HepG2 (cell line): ENCODE data around the gene UAP1. TPM values are rescaled to one million over a fixed set of nuclear protein-coding genes. Genes with fewer than 3 reads are reported as not detected.
A peak's percentile ranks its signal among the peaks of the same experiment; 100 is the strongest.

Experiments used
- ATAC-seq: fragments of 200-7000 bp; cut with Tn5 transposase; 3 replicates; pipeline ENCODE4 v1.9.1; 2020; ENCODE audit warnings: mild to moderate bottlenecking, moderate library complexity
- BruUV-seq: library from RNA; stranded (reverse); fragments of 400-500 nt; replicated peaks from 2 replicates; lab custom pipeline; 2021; lab: Mats Ljungman, UMichigan
- CTCF ChIA-PET: fragments of 300-600 bp; formaldehyde crosslinking; extraction: SDS; loops from one replicate; lab custom pipeline; 2021; ENCODE audit warnings: low total read pairs, inconsistent platforms, low intra/inter-chr PET ratio; lab: Yijun Ruan, JAX
- POLR2A ChIA-PET: fragments of 350-600 bp; sonication (Branson Sonifier 250); formaldehyde crosslinking; loops from one replicate; lab custom pipeline; 2020; ENCODE audit warnings: antibody characterized with exemption, inconsistent platforms; lab: Yijun Ruan, JAX
- DNase-seq: peaks from one replicate; pipeline ENCODE4 v3.0.0-alpha.2; 2015; ENCODE audit warnings: low spot score
- FAIRE-seq: peaks from 3 replicates; lab custom pipeline; 2011; peaks lifted over from hg19 to GRCh38; lab: Jason Lieb, UNC
- H2AFZ ChIP-seq: one replicate; pipeline ENCODE4 v1.6.1; 2011; ENCODE audit warnings: low read length, inconsistent platforms
- H3K27ac ChIP-seq: fragments of 300-600 bp; 3 replicates; pipeline ENCODE4 v1.8.0; 2011; ENCODE audit warnings: mixed run types, mild to moderate bottlenecking, mixed read lengths, low read length, inconsistent platforms; ENCODE audit not compliant: insufficient read depth; ENCODE audit errors: extremely low read length
- H3K27me3 ChIP-seq, 2 experiments: fragments of 200-600 bp in 1 of 2; 2 replicates in 1 of 2; 3 replicates in 1 of 2; pipeline versions ENCODE4 v1.6.0 to v1.8.0; 2011; ENCODE audit warnings: low read length in 2 of 2, mild to moderate bottlenecking in 2 of 2, moderate library complexity in 2 of 2, inconsistent platforms in 1 of 2; ENCODE audit not compliant: insufficient read depth in 2 of 2, control insufficient read depth in 1 of 2
- H3K36me3 ChIP-seq, 2 experiments: fragments of 200-600 bp in 1 of 2; replicated peaks in 1 of 2; 2 replicates in 1 of 2; 3 replicates in 1 of 2; pipeline versions ENCODE4 v1.5.1 to v1.8.0; 2011; ENCODE audit warnings: low read length in 2 of 2, inconsistent platforms in 1 of 2; ENCODE audit not compliant: insufficient read depth in 2 of 2, control insufficient read depth in 1 of 2
- H3K4me1 ChIP-seq: 2 replicates; pipeline ENCODE4 v1.5.1; 2012; ENCODE audit warnings: low read length, inconsistent platforms; ENCODE audit not compliant: insufficient read depth
- H3K4me2 ChIP-seq: 2 replicates; pipeline ENCODE4 v1.6.0; 2011; ENCODE audit warnings: low read depth, low read length, inconsistent platforms
- H3K4me3 ChIP-seq, 3 experiments: fragments of 200-600 bp in 1 of 3; sonication (generic), shearing (Covaris generic) in 1 of 3; replicated peaks in 1 of 3; 2 replicates each; pipeline ENCODE4 v1.5.1; 2011 to 2016; ENCODE audit warnings: low read length in 3 of 3, inconsistent platforms in 2 of 3, low read depth in 2 of 3, mild to moderate bottlenecking in 2 of 3, control low read depth in 1 of 3, mixed read lengths in 1 of 3; ENCODE audit not compliant: insufficient read depth in 1 of 3
- H3K79me2 ChIP-seq: one replicate; pipeline ENCODE4 v1.6.1; 2011; ENCODE audit warnings: low read length, inconsistent platforms; ENCODE audit not compliant: insufficient read depth
- H3K9ac ChIP-seq: 2 replicates; pipeline ENCODE4 v1.6.0; 2011; ENCODE audit warnings: mild to moderate bottlenecking, low read depth, low read length, inconsistent platforms; ENCODE audit not compliant: insufficient read depth
- H3K9me3 ChIP-seq: 2 replicates; pipeline ENCODE4 v1.5.1; 2012; ENCODE audit warnings: mild to moderate bottlenecking, low read length
- H4K20me1 ChIP-seq: 2 replicates; pipeline ENCODE4 v1.6.0; 2011; ENCODE audit warnings: inconsistent platforms, mild to moderate bottlenecking, low read length, moderate library complexity; ENCODE audit not compliant: insufficient read depth
- GTF3A ChIP-seq: sonication (generic); formaldehyde crosslinking; conservative IDR thresholded peaks from 2 replicates; pipeline ENCODE4 v1.4.0; 2020; ENCODE audit warnings: mild to moderate bottlenecking, missing genetic modification reagents
- KDM3A ChIP-seq: IDR thresholded peaks from 2 replicates; pipeline ENCODE4 v1.6.1; 2018; ENCODE audit warnings: low read depth, missing compliant biosample characterization
- MAFK ChIP-seq, 2 experiments: IDR thresholded peaks in 1 of 2; conservative IDR thresholded peaks in 1 of 2; 2 replicates each; pipeline ENCODE4 v1.6.1; 2011; ENCODE audit warnings: improper control_type of control experiment in 2 of 2, low read length in 2 of 2
- RORA ChIP-seq: sonication (generic); formaldehyde crosslinking; IDR thresholded peaks from 2 replicates; pipeline ENCODE4 v1.5.0; 2020; ENCODE audit warnings: mild to moderate bottlenecking, missing genetic modification reagents, moderate library complexity
- TSC22D2 ChIP-seq: sonication (generic); formaldehyde crosslinking; IDR thresholded peaks from 2 replicates; pipeline ENCODE4 v1.5.1; 2020; ENCODE audit warnings: missing genetic modification reagents, mild to moderate bottlenecking, borderline replicate concordance
- ZNF335 ChIP-seq: sonication (generic); formaldehyde crosslinking; IDR thresholded peaks from 2 replicates; pipeline ENCODE4 v1.4.0; 2020; ENCODE audit warnings: missing genetic modification reagents
- ZNF513 ChIP-seq: sonication (generic); formaldehyde crosslinking; conservative IDR thresholded peaks from 2 replicates; pipeline ENCODE4 v1.5.0; 2020; ENCODE audit warnings: missing genetic modification reagents
- ZNF543 ChIP-seq: sonication (generic); formaldehyde crosslinking; IDR thresholded peaks from 2 replicates; pipeline ENCODE4 v1.4.0; 2020; ENCODE audit warnings: mild to moderate bottlenecking, missing genetic modification reagents
- ZNF597 ChIP-seq: sonication (generic); formaldehyde crosslinking; IDR thresholded peaks from 2 replicates; pipeline ENCODE4 v1.5.0; 2020; ENCODE audit warnings: missing genetic modification reagents
- WGBS: methylation state at CpG from one replicate; pipeline ENCODE4 v1.1.6; 2017; ENCODE audit warnings: low lambda C conversion rate; 5-methylcytosine and 5-hydroxymethylcytosine counted together
- in situ Hi-C: cut with HindIII; loops from 2 replicates; pipeline ENCODE4 v1.10.0; 2017; ENCODE audit warnings: low pct_unique_long_range_greater_than_20kb; ENCODE audit not compliant: extremely low pct_ligation_motif_present
- intact Hi-C: fragments of 100-400 bp; cut with micrococcal nuclease; formaldehyde crosslinking; loops from one replicate; pipeline ENCODE4 v1.10.0; 2022; ENCODE audit not compliant: unreplicated experiment
- polyA plus RNA-seq, 8 experiments: library from polyadenylated mRNA; depleted of rRNA in 3 of 8; stranded (reverse) in 7 of 8; unstranded in 1 of 8; fragments of >200 nt; fragmentation: Illumina TruSeq in 4 of 8; extraction: Trizol in 4 of 8; gene quantifications; 2 replicates each; pipeline versions ENCODE4 v1.2.1 to v1.2.3, GENCODE V29; 2011 to 2016; ENCODE audit warnings: low read depth in 4 of 8, missing spikeins in 1 of 8, mixed read lengths in 1 of 8; ENCODE audit not compliant: insufficient read depth in 1 of 8
- total RNA-seq, 5 experiments: library from RNA; depleted of rRNA; stranded (reverse); fragments of >200 nt; fragmentation: Illumina TruSeq; extraction: Trizol; gene quantifications; 2 replicates each; pipeline ENCODE4 v1.2.3, GENCODE V29; 2016; ENCODE audit warnings: low read depth in 1 of 5

UAP1 gene
- total and polyA plus RNA-seq, 2 of the 13 experiments (the other 11 are each of a cell fraction or from before 2014, with no cell fraction given) = 48.4 to 117 TPM

- TF ChIP-seq KDM3A (CRISPR knock-in tag) (no peak), ZNF543 (CRISPR knock-in tag) (no peak), RORA (CRISPR knock-in tag) (no peak), GTF3A (CRISPR knock-in tag) (no peak), TSC22D2 (CRISPR knock-in tag) (no peak)
These were observed 13.4 kb upstream of the UAP1 start (continued) for GRCh38 chr1:162548170-162548569.

- Histone ChIP-seq H3K79me2 (no peaks in the 10 kb centered on the region), H3K9ac (no peak overlapping the region), H4K20me1 (no peaks in the 10 kb centered on the region), H3K36me3 (no peaks in the 10 kb centered on the region), H3K27ac (no peak overlapping the region), H3K9me3 (no peaks in the 10 kb centered on the region; the same call in 1 of the 2 replicates), H3K4me3 (no peak overlapping the region), H3K4me1 (no peaks in the 10 kb centered on the region), H3K4me2 (no peak overlapping the region), H3K27me3 (no peaks in the 10 kb centered on the region), H2AFZ (no peak overlapping the region)
- in situ Hi-C loops (no loop called here), intact Hi-C loops (no loop called here)
- no peak for DNase-seq
- POLR2A ChIA-PET = no interaction called here
- no TSS peak for BruUV-seq
- WGBS = 18% methylated on average over 2 of the region's 2 CpGs
- TF ChIP-seq ZNF513 (CRISPR knock-in tag) (no peak), ZNF335 (no peak), ZNF597 (CRISPR knock-in tag) (no peak), MAFK (conservative IDR thresholded peaks at IDR 0.05 in 1 of 2, IDR thresholded peaks at IDR 0.05 in 1 of 2; ENCODE audit: low read length in 2 of 2) (0 out of 4 replicates have a peak, but pooled peaks of 1 of the 2 experiments have one; percentile 20)
- TF ChIP-seq, all 625 proteins: peak for 1
- FAIRE-seq (no peak), ATAC-seq (no peak)
- CTCF ChIA-PET = no interaction called here
These were observed 12.5 kb upstream of the UAP1 start for GRCh38 chr1:162549001-162549400.
